GM13977 (cell line): Measurements from ENCODE around the gene THOC5.
A peak's percentile ranks its signal among the peaks of the same experiment; 100 is the strongest.

ENCODE experiments used
- DNase-seq: peaks from one replicate; pipeline ENCODE4 v3.0.0; 2012; ENCODE audit warnings: low spot score
- in situ Hi-C: fragments of 300-500 bp; cut with MboI; formaldehyde crosslinking; loops from one replicate; pipeline ENCODE4 v1.12.0; 2022; ENCODE audit warnings: low sequenced_read_pairs, low pct_unique_long_range_greater_than_20kb, mixed read lengths, inconsistent platforms; ENCODE audit not compliant: unreplicated experiment
- TF ChIP-seq, protein P1 (sequence below): IDR thresholded peaks from 2 replicates; pipeline ENCODE4 v1.5.1; 2012; ENCODE audit warnings: mild to moderate bottlenecking, control low read depth; ENCODE audit not compliant: insufficient read depth; ENCODE audit errors: extremely low read depth, missing control alignments

Gene THOC5

DNA sequence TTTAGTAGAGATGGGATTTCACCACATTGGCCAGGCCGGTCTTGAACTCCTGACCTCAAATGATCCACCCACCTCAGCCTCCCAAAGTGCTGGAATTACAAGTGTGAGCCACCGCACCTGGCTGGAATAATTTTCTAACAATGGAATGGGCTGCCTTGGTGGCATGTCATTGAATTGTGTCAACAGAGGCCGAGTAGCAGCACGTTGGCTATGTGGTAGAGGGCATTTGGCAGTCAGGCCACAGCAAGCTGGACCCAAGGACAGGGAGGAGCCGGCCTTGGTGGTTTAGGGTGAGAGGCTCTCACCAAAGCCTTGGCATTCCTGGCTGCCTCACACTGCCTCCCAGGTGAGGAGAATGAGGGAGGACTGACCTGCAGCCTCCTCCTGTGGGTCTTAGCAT lies 31.4 kb upstream of the THOC5 start:
- no peak for DNase-seq
- in situ Hi-C loops: no loop called here
- TF ChIP-seq, protein P1, sequence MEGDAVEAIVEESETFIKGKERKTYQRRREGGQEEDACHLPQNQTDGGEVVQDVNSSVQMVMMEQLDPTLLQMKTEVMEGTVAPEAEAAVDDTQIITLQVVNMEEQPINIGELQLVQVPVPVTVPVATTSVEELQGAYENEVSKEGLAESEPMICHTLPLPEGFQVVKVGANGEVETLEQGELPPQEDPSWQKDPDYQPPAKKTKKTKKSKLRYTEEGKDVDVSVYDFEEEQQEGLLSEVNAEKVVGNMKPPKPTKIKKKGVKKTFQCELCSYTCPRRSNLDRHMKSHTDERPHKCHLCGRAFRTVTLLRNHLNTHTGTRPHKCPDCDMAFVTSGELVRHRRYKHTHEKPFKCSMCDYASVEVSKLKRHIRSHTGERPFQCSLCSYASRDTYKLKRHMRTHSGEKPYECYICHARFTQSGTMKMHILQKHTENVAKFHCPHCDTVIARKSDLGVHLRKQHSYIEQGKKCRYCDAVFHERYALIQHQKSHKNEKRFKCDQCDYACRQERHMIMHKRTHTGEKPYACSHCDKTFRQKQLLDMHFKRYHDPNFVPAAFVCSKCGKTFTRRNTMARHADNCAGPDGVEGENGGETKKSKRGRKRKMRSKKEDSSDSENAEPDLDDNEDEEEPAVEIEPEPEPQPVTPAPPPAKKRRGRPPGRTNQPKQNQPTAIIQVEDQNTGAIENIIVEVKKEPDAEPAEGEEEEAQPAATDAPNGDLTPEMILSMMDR: no peak

DNA sequence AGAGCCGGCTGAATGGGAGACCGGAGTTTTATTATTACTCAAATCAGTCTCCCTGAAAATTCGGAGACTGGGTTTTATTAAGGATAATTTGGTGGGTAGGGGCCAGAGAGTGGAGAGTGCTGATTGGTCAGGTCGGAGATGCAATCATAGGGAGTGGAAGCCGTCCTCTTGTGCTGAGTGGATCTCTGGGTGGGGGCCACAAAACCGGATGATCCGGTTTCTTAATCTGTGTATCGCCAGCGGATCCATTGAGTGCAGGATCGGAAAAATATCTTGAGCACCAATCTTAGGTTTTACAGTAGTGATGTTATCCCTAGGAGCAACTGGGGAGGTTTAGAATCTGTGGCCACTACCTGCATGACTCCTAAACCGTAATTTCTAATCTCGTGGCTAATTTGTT lies 28.2 kb upstream of the THOC5 start:
- DNase-seq: no peak
- in situ Hi-C loops: no loop called here

DNA sequence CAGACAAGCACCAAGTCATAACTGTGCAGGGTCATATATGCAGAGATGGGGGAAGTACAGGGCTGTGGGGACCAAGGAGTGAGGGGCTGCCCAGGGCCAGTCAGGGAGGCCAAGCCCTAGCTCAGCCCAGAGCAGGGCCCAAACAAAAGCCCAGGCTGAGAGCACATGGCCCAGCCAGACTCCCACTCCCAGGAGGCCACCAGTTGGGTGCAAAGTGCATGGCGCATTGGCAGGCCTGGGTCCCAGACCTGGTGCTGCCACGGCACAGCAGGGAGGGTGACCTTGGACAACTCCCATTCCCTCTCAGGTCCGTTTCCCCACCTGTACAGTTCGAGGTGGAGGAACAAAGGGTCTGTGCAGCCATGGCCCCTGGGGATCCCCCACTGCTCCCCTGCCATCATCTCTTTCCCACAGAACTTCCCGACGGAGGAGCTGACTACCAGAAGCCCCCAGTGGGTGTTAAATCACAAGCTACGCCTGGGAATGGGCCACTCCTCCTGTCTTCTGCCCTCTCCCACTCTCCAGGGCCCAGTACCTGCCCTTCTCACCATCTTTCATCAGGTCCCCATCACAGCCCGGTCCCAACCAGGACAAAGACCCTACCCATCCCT lies 26.7 kb upstream of the THOC5 start:
- DNase-seq: peak; percentile 70
- in situ Hi-C loops: no loop called here
- TF ChIP-seq, protein P1: no peak

More for the DNA sequence above, 28.2 kb upstream of the THOC5 start:
- TF ChIP-seq, protein P1: no peak

DNA sequence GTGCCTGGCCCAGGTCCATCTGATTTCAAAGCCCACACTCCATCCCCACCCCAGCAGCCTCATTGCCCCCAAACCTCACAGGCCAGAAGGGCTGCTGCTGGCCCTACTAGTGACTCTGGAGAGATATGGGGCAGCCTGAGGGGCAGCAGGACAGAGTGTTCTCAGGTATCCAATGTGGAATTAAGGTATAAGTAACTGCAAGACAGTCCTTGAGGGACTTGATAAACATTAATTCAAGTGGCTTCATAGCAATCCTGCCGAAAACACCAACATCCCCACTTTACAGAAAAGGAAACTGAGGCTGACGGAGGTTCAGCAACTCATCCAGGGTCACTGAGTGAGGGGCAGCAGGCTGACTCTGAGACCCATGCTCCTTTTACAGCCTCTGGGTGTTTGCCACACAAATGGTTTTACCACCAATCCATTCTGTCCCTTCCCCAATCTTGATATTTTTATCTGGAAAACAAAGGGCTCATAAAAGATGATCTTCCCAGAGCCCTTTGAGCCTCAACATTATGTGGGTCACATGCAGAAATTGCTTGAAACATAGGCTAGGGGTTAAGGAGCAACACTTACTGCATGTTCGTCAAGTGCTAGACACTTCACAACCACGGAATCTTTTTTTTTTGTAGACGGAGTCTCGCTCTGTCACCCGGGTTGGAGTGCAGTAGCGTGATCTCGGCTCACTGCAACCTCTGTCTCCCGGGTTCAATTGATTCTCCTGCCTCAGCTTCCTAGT lies 25.1 kb upstream of the THOC5 start:
- TF ChIP-seq, protein P1: no peak
- DNase-seq: no peak
- in situ Hi-C loops: no loop called here

DNA sequence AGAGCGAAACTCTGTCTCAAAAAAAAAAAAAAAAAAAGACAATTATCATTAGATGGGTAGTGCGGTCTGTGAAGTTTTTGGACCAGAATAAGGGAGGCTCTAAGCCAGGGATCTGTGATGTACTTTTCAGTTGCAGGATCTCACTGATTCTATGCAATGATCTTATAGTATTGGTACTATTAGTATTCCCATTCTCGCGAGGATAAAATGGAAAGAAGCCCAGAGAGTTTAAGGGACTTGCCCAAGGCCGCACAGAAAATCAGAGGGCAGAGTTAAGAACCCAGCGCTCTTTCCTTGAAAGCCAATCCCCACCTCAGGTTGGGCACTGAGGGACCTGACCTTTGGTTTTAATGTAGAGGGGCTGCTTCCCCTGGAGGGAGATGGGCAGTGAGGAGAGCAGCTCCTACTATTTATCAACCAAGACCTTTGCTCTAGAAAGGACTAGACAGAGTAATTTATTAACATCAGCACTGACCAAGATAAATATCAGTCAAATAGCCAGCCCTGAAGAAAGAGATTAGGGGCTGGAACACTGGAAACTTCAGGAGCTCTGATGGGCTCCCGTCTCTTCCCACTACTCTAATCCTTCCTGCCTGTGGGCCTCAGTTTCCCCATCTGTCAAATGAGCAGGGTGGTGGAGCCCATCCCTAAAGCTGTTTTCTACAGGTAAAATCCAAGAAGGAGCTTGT lies 21.3 kb upstream of the THOC5 start:
- TF ChIP-seq, protein P1: no peak
- DNase-seq: no peak
- in situ Hi-C loops: no loop called here

DNA sequence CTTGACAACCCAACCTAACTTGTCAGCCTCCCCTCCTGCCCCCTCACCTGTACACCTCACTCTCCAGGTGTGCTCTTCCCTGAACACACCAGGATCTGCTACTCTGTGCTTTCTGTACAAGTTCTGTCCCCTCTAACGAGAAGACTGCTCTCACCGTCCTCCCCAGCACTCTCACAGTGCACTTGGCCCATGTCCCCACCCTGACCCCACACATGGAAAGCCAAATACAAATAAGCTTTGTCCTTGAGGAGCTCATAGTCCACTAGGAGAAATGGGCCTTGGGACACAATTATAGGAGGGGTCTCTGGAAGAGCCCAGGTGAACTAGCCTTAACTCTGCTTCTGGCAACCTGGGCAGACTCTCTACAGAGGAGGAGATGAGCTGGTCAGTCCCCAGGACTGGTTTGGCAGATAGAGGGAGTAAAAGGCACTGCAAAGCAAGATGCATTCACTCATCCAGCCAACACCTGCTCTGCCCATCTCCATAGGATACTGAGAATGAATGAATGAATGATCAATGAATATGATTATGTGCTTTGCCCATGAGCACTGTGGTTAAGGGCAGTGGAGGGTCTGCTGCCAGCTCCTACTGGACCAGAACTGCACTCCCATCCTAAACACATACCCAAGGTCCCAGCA lies 17.5 kb upstream of the THOC5 start:
- TF ChIP-seq, protein P1: no peak
- in situ Hi-C loops: no loop called here
- no peak for DNase-seq
